Body of pancreas (tissue), 4 donors: ENCODE measurements around the gene AK5.

Experiments
- CTCF ChIP-seq, 7 experiments: fragments of 450-650 bp in 4 of 7; fragments of 200-600 bp in 3 of 7; sonication (generic) in 3 of 7; IDR thresholded peaks; one replicate each; pipeline ENCODE4 v1.5.1; 2016 to 2019; ENCODE audit warnings: antibody characterized with exemption in 7 of 7
- POLR2A ChIP-seq, 3 donors: fragments of 450-650 bp; IDR thresholded peaks; one replicate each; pipeline ENCODE4 v1.6.1; 2016; ENCODE audit warnings: antibody characterized with exemption in 3 of 3, mild to moderate bottlenecking in 2 of 3

GRCh38 chr1:77398152-77398551, 116.3 kb downstream of the AK5 start:
- TF ChIP-seq CTCF (IDR thresholded peaks at IDR 0.05) (no peak), POLR2A (IDR thresholded peaks at IDR 0.05) (no peak)
